ENCODE data around the gene REG4.

REG4 gene

DNA sequence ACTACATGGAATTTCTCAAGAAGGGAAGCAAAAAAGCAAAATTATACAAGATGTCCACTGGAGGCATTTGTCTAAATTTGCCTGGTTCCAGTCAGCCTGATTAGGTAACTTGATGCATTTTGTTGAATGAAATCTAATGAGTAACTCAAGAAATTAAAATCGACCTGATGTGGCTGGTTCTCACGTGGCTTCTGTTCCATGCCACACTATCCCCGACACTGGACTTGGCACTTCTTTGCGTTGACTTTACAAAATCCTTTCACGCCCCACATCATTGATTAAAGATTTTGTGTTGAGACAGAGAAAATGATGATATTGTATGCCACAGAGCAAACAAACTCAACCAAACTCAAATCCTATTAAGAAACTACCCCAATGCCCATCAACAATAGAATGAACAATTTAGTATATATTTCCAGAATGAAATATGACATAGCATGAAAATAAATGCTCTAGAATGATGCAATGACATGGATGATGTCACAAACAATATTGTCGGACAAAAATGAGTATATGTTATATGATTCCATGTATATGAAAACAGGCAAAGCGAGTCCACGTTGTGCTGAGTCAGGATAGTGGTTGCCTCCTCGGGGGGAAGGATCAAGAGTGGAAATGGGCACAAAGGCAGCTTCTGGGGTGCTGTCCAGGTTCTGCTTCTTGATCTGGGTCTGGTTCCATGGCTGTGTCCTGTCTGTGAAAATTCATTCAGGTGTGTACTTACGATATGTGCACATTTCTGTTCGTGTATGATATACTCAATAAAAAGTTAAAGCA, 29.6 kb downstream of the REG4 start:
- no peak for DNase-seq (ENCODE audit: low read depth in 4 of 4, low spot score in 1 of 4)

DNA sequence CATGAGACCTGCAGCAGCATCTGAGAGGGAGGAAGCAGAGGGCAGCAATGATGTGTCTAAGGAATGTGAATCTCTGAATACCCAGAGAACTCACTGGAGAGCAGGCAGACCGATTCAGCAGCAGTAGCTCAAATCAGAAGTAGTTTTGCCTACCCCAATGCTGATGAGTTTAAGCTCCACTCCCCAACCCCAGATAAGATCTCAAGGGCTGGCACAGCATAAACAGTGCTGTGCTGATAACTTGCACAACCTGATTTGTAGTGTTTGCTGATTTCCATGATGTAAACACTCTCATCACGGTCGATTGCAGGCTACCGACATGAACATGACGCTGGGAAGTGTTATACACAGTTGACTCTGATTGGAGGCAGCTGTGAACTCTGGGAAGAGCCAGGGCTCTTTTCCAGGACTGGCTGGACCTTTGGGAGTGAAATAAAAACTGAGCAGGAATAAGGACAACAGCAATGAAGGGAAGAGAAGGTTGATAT, 31.3 kb downstream of the REG4 start:
- no peak for DNase-seq (ENCODE audit: low read depth in 4 of 4, low spot score in 1 of 4)

DNA sequence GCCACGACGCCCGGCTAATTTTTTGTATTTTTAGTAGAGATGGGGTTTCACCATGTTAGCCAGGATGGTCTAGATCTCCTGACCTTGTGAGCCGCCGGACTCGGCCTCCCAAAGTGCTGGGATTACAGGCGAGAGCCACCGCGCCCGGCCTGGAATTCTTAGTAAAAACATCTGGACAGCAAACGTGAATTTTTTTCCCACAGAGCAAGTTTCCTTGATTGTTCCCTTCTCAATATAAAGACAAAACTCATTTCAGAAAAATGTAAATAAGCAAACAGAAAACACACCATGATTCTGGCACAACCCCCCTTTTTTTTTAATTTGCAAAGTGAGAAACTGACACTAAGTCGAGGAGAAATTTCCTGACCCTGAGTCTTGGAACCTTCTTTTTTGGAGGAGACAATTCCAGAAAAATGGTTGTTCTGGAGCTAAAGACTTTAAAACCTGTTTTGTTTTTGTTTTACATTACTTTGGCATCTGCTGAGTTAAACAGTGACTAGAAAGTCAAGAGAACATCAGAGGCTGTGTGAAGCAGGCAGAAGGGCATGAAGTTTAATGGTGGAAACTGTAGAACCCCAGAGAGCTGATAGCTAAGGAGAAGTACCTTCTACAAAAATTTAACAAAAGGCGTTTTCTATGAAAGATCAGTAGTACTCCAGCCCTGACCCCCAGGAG, 32.2 kb downstream of the REG4 start:
- no peak for DNase-seq (ENCODE audit: low read depth in 4 of 4, low spot score in 1 of 4)

DNA sequence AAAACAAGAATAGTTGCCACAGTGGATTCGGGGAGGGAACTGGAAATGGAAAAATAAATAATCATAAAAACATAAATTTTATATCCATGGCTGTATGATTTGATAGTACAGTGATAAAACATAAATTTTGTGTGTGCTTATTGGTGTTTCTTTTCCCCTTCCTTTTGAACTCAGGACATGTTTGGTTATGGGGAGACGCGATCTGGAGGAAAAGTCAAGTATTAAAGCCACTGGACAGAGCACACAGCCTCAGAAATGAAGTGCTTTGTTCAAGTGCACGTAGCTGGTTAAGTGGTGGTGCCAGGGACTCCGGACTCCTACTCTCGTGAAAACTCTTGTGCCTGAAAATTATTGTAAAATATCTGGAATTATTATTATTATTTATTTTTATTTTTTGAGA, 32.9 kb downstream of the REG4 start:
- no peak for DNase-seq (ENCODE audit: low read depth in 4 of 4, low spot score in 1 of 4)

DNA sequence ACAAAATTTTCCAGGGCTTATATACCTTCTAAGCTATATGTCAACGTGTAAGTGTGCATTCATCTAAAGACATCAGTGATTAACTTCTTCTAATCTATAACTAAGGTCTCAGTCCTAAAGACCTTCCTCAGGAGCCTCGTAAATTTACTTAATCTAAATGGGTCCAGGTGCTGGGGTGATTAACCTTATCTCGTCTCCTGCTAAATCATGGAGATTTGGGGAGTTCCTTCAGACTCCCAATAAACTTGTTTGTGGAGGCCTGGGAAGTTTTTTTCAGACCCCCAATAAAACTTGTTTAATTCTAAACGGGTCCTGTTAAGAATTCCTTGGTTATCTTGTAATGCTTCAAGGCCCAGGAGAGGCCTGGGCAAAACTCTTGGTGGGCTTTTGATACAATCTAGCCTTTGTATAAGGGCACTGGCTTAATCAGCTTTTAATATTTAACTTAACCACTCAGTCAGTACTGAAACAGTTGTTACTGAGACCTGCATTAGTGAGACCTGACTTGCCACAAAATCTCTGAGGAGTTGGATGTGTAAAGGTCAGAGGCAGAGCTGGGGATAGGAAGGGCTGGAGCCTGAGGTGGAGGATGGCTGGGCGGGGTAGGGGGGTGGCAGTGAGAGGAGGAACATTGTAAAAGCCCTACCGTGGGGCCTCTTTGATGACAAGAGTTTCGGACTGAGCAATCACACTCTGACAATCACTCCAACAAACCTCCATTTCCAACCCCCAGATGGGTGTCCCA, 36.3 kb downstream of the REG4 start:
- DNase-seq (ENCODE audit: low read depth in 4 of 4, low spot score in 1 of 4): no peak

DNA sequence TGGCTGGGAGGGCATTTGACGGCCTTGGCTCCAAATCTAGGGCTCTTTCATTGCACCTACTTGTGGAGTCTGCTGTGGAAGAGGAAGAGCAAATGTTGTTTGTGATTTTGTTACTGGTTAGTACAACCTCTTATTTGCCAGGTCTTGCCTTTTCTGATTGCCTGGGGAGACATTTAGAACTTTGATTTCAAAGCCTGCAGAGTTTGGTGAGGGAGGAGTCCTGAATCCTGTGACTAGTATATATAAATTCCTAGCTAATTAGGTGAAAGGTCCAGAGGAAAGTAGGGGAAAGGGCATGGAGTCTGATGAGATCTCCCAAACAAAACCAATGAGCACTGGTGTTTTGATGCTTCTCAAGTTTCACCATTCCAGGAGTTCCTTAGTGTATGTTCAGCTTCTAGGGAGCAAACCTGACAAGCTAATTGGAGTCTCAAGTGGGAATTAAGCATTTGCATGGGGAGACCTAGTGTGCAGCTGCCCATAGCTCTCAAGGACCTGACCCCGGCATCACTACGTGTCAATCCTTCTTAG, 37.5 kb downstream of the REG4 start:
- DNase-seq (ENCODE audit: low read depth in 4 of 4, low spot score in 1 of 4): no peak

DNA sequence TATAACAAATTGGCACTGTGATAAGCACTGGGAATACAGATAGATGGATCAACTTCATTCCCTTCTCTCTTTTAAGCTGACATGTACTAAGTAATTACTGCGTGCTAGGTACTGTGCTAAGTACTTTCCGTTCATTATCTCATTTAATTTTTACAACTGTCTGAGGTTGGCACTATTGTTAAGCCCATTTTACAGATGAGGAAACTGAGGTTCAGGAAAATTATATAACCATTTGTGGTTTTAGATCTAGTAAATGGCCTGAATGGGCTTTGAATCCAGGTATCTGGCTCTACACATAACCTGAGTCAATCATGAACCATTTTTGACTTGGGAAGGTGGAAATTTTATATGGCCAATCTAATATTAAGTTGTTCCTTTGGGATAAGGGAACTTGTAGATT, 39.0 kb downstream of the REG4 start:
- DNase-seq (ENCODE audit: low read depth in 4 of 4, low spot score in 1 of 4): no peak

DNA sequence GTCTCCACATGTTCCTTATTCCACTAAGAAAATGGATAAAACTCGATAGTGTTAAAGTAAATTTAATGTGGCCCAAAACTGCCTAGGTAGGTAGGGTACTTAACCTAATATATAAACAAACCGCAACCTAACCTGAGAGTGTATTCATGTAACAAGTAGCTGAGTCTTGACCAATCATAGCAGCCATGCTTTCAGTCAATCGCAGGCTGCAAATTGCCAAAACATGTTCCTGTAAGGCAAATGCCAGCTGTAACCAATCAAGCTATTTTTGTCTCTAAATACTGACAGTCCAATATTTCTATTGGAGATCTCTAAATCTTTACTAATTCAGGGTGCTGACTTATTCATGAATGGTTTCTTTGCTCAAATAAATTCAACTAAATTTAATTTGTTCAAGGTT, 39.5 kb downstream of the REG4 start:
- DNase-seq (ENCODE audit: low read depth in 4 of 4, low spot score in 1 of 4): no peak

DNA sequence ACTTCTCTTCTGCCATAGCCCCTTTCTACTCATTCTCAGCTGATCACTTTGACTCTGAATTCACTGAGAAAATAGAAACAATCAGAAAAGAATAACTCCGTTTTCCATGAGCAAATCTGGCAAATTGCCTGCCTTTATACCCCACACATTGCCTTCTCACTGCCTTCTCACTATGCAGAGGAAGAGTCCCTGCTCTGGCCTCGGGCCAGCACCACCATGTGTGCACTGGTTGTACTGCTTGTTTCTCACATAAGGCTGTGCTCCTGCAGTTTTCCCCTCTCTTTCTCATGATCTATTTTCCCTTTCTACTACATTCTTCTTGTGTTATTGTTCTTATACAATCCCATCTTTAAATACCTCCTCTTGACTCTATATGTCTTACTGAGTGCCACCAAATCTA, 40.2 kb downstream of the REG4 start:
- no peak for DNase-seq (ENCODE audit: low read depth in 4 of 4, low spot score in 1 of 4)

DNA sequence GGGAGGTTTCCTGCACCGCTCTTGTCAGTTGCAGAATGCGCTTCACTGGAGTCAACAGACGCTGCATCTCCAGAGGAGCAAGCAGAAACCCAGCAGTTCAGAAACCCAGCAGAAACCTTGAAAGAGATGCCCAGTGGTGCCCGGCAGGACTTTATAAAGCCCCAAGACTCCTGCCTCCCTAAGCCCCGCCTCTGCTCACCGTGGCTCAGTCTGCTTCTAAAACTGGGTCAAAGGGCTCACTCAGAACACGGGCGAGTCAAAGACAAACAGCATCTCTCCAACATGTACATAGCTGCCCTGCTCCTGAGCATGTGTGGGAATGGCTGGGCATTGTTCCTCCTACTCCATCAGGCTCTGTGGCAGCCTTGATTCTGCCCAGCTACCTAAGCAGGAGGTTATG, 42.5 kb downstream of the REG4 start, which contains the start of gene HMGCS2:
HMGCS2 (minus strand) TSS at position 128 of the 400 bp plus-strand sequence; CDS start at position 67, 61 bp downstream.
- no peak for DNase-seq (ENCODE audit: low read depth in 4 of 4, low spot score in 1 of 4)

DNA sequence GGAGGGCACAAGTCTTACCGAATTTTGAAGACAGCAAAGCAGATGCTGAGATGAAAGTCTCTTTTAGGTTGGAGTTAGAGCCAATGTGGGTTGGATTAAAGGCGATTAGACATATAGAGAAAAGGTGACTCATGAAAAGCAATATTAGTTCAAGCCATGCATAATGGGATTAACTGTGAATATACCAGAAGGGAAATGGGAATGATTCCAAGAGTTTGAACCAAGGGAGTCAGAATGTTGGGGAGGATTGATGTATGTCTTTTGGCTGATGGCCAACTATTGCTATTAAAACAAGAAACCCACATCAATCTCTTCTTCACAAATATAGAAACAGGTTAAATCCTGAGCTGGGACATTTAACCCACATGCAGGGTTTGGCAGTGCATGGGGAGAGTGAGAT, 43.8 kb downstream of the REG4 start:
- no peak for DNase-seq (ENCODE audit: low read depth in 4 of 4, low spot score in 1 of 4)

DNA sequence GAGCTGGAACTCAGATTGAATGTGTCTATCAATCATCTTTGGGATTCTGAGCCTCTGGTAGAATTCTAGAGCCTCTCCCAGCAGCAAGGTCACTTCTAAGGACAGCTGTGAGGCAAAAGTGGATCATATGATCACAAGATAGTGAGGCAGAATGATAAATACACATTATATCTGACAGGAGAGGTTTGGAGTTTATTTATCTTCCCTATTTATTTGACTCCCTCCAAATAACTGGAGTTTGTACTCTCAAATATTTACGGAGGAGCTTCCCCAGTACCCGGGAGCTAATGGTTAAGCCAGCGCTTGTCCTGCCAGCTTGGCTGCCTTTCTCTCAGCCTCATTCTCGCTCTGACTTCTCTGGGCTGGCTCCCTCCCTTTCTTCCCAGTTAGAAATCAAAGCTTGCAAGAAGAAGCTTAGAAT, 44.9 kb downstream of the REG4 start:
- no peak for DNase-seq (ENCODE audit: low read depth in 4 of 4, low spot score in 1 of 4)

DNA sequence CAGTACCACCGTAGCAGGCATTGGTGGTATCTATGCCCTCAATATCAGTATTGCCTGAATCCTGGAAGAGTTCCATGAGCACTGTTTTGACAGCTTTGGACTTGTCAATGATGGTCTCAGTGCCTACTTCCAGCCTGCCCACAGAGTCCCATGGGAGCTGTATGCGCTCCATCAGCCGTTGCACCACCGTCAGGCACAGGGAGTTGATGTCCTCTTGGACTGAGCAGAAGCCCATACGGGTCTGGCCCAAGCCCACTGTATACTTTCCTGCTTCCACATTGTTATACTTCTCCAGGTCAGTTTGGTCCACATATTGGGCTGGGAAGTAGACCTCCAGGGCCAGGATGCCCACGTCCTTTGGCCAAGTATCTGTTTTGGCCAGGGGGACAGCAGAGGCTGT, 47.0 kb downstream of the REG4 start:
- no peak for DNase-seq (ENCODE audit: low read depth in 4 of 4, low spot score in 1 of 4)

DNA sequence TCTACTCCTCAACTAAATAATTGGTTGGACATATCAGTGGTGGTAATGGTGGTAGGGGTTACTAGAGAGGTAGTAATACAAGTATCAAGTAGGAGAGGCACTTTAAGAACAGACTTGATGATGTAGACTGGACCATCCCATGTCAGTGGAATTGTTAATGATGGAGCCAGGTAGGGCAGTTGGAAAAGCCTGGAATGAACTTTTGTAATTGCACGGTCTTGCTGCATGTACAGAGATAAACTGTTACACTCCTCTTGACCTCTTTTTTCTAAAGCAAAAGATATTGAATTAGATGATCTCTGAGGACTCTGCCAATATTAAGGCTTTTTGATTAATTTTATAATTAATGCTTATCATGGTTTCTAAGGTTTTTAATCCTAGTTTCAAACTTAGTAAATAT, 48.3 kb downstream of the REG4 start:
- no peak for DNase-seq (ENCODE audit: low read depth in 4 of 4, low spot score in 1 of 4)

DNA sequence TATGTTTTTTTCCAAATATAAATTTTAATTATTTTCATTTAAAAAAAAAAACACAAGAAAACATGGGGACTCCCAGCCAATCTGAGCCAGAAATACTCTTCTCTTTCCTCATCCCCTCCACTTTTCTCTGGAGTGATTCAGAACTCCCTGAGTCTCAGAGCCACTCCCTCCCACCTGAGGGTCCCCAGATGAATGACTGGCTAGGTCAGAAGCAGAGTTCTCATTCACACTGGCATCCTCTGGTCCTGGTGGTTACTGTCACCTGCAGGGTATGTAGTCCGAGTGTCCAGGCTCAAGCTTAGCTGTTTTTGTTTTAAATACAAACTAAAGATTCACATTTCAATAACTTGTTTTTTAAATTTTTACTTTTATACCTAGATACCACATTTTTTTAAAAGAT, 48.9 kb downstream of the REG4 start:
- DNase-seq (ENCODE audit: low read depth in 4 of 4, low spot score in 1 of 4): no peak

DNA sequence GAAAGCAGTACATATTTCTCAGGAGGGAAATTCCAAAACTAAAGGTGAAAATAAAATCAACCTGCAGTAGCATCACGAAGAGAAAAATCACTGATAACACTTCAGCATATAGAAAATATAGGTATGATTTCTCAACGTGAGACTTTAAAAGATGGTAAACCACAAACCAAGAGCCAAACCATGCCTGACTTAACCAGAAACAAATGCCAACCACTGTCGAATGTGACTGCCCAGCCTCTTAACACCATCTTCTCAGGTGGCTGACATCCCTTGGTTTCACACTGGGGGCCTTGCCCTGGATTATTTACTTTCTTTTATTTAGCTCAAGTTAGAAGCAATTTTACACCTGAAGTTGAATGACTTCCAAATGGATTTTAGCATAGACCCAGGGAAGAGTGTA, 52.7 kb downstream of the REG4 start:
- DNase-seq (ENCODE audit: low read depth in 4 of 4, low spot score in 1 of 4): no peak

DNA sequence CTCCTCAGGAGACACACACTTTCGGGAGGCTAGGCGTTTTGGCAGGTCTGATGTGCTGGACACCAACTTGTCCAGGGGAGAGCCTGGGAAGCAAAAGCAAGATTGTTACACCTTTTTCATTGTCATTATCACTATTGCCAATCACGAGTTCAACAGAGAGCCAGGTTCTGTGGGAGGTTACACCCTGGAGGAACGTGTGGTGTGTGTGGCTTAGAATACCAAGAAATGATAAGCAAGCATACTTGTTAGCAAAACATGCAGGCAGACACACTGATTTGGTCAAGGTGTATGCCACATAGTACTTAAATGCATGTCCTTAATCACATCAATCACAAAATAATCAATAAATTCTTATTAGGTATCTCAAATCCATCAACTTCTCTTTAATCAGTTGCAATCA, 58.7 kb downstream of the REG4 start:
- DNase-seq (ENCODE audit: low read depth in 4 of 4, low spot score in 1 of 4): no peak

DNA sequence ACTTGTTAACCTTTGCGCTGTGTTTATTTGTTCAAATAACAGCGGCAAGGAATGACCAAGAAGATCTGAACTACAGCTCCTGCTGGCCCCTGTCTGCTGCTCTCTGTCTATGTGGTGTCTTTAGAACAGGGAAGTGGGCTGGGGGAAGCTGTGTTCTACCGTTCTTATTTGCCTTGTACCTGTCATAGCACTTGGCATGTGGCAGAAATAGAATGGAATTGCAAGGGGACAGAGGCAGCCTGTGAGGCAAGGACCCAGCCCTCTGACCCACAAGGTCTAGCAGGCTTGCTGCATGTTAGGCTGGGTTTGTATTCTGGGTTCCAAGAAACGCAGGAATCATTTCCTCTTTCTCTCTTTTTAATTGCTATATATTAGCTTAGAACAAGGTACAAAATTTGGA, 63.2 kb downstream of the REG4 start:
- DNase-seq (ENCODE audit: low read depth in 4 of 4, low spot score in 1 of 4): no peak

DNA sequence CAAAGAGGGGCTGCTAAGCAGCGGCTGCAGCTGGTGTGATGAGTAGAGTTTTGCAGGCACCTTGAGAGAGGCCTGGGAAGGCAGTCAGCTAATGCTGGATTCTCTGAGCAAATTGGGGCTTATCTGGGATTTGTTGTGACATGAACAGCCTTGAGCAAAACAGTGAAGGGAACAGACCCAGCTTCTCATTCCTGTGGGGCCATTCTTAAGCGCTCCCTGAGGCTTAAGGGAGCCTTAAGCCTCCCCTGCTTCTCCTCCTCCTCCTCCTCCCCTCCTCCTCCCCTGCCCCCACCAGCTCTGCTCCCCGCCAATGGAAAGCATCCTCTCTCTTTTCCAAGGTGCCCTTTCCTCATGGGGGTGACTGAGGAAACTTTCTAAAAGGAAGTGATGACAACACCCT, 63.8 kb downstream of the REG4 start:
- no peak for DNase-seq (ENCODE audit: low read depth in 4 of 4, low spot score in 1 of 4)

DNA sequence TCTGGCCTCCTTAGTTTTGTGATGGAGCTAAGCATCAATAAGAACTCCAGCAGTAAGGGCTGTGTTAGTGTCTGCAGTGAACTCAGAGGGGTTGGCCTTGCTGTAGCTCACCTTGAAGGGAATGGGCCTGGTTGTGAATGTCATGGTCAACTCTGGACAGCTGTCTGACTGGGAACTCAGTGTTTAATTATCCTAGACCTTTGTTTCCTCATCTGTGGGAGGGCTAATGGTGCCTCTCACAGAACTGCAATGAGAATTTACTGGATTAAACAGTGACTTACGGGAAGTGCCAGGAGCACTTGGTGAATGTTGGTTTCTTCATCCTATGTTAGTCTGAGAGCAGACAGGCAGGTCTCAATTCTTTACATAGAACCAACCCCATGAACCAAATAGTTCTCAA, 66.2 kb downstream of the REG4 start:
- no peak for DNase-seq (ENCODE audit: low read depth in 4 of 4, low spot score in 1 of 4)

DNA sequence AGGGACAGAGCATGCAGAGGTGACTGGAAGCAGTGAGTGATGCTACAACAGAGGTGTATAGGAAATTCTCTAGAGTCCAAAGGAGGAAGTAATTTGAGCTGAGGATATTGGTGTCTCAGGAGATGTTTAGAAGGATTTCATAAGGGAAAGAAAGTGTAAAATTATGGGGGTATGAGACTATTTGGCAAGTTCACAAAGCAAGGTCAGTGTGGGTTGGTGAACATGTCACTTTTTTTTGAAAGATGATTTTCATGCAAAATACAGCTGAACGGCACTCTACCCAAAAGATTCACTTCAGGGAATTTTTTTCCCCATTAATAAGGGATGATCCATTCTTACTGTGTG, 66.7 kb downstream of the REG4 start:
- no peak for DNase-seq (ENCODE audit: low read depth in 4 of 4, low spot score in 1 of 4)
